H9 (cell line): ENCODE results near the gene DNAH8. TPM values are rescaled to one million over a fixed set of nuclear protein-coding genes. Genes with fewer than 3 reads are reported as not detected.

Experiments used
- DNase-seq: peaks from one replicate; pipeline ENCODE4 v3.0.0-alpha.2; 2017
- H2AFZ ChIP-seq: one replicate; pipeline ENCODE4 v1.6.1; 2013; ENCODE audit warnings: mild to moderate bottlenecking, low read length, control low read depth, moderate library complexity
- H2AK5ac ChIP-seq: 2 replicates; pipeline ENCODE4 v1.6.1; 2013; ENCODE audit warnings: low read length, control low read depth, mixed read lengths; ENCODE audit not compliant: insufficient read length
- H2BK120ac ChIP-seq: one replicate; pipeline ENCODE4 v1.6.1; 2013; ENCODE audit warnings: low read depth, mild to moderate bottlenecking, low read length, control low read depth, inconsistent platforms; ENCODE audit not compliant: poor library complexity, severe bottlenecking
- H2BK12ac ChIP-seq: 2 replicates; pipeline ENCODE4 v1.6.1; 2013; ENCODE audit warnings: low read length, control low read depth, mixed read lengths, low read depth; ENCODE audit not compliant: insufficient read length
- H2BK15ac ChIP-seq: 2 replicates; pipeline ENCODE4 v1.6.1; 2013; ENCODE audit warnings: low read depth, low read length, control low read depth
- H2BK20ac ChIP-seq: one replicate; pipeline ENCODE4 v1.6.1; 2013; ENCODE audit warnings: low read depth, mild to moderate bottlenecking, low read length, control low read depth, inconsistent platforms; ENCODE audit not compliant: poor library complexity, severe bottlenecking
- H2BK5ac ChIP-seq: 2 replicates; pipeline ENCODE4 v1.6.1; 2013; ENCODE audit warnings: low read length, control low read depth, mixed read lengths; ENCODE audit not compliant: insufficient read length
- H3K14ac ChIP-seq: 2 replicates; pipeline ENCODE4 v1.6.1; 2013; ENCODE audit warnings: low read length, control low read depth; ENCODE audit not compliant: insufficient read depth
- H3K18ac ChIP-seq: 2 replicates; pipeline ENCODE4 v1.6.1; 2013; ENCODE audit warnings: low read depth, mild to moderate bottlenecking, mixed read lengths, low read length, control low read depth; ENCODE audit not compliant: insufficient read length
- H3K23ac ChIP-seq: 2 replicates; pipeline ENCODE4 v1.6.1; 2013; ENCODE audit warnings: low read length, control low read depth, mixed read lengths, low read depth; ENCODE audit not compliant: insufficient read length
- H3K23me2 ChIP-seq: 2 replicates; pipeline ENCODE4 v1.6.1; 2013; ENCODE audit warnings: low read depth, mild to moderate bottlenecking, mixed read lengths, low read length, control low read depth; ENCODE audit not compliant: insufficient read length, poor library complexity, severe bottlenecking
- H3K27ac ChIP-seq: 2 replicates; pipeline ENCODE4 v1.5.1; 2013; ENCODE audit warnings: low read length, control low read depth, mixed read lengths, low read depth; ENCODE audit not compliant: insufficient read length
- H3K27me3 ChIP-seq: 2 replicates; pipeline ENCODE4 v1.6.1; 2013; ENCODE audit warnings: low read length, control low read depth, inconsistent platforms; ENCODE audit not compliant: insufficient read depth
- H3K4ac ChIP-seq: 2 replicates; pipeline ENCODE4 v1.6.1; 2013; ENCODE audit warnings: low read depth, mild to moderate bottlenecking, control low read depth, inconsistent platforms, low read length, moderate library complexity
- H3K4me1 ChIP-seq: 2 replicates; pipeline ENCODE4 v1.6.1; 2013; ENCODE audit warnings: low read length, control low read depth, inconsistent platforms; ENCODE audit not compliant: insufficient read depth
- H3K4me2 ChIP-seq: 2 replicates; pipeline ENCODE4 v1.6.1; 2013; ENCODE audit warnings: low read length, control low read depth, mixed read lengths; ENCODE audit not compliant: insufficient read length, insufficient read depth
- H3K56ac ChIP-seq: 2 replicates; pipeline ENCODE4 v1.6.1; 2013; ENCODE audit warnings: low read depth, mild to moderate bottlenecking, mixed read lengths, low read length, control low read depth; ENCODE audit not compliant: insufficient read length
- H3K79me1 ChIP-seq: 2 replicates; pipeline ENCODE4 v1.6.1; 2013; ENCODE audit warnings: low read depth, mild to moderate bottlenecking, moderate library complexity, low read length, control low read depth, inconsistent platforms; ENCODE audit not compliant: insufficient read depth, poor library complexity, severe bottlenecking
- H3K79me2 ChIP-seq: 2 replicates; pipeline ENCODE4 v1.6.1; 2013; ENCODE audit warnings: low read length, control low read depth, inconsistent platforms; ENCODE audit not compliant: insufficient read depth
- H3K9ac ChIP-seq: 2 replicates; pipeline ENCODE4 v1.6.1; 2013; ENCODE audit warnings: low read length, control low read depth, mixed read lengths; ENCODE audit not compliant: insufficient read length; ENCODE audit errors: extremely low read depth
- H3K9me3 ChIP-seq: one replicate; pipeline ENCODE4 v1.6.1; 2013; ENCODE audit warnings: low read depth, low read length, inconsistent platforms; ENCODE audit not compliant: control insufficient read depth
- H3T11ph ChIP-seq: one replicate; pipeline ENCODE4 v1.6.1; 2013; ENCODE audit warnings: mild to moderate bottlenecking, low read length, control low read depth, inconsistent platforms
- H4K20me1 ChIP-seq: one replicate; pipeline ENCODE4 v1.6.1; 2013; ENCODE audit not compliant: control insufficient read depth, insufficient read length, insufficient read depth
- H4K5ac ChIP-seq: 2 replicates; pipeline ENCODE4 v1.6.1; 2013; ENCODE audit warnings: low read depth, mild to moderate bottlenecking, mixed read lengths, low read length, control low read depth; ENCODE audit not compliant: insufficient read length
- H4K8ac ChIP-seq: replicated peaks from 2 replicates; pipeline ENCODE4 v1.6.1; 2013; ENCODE audit warnings: low read length, control low read depth, mixed read lengths, low read depth; ENCODE audit not compliant: insufficient read length
- H4K91ac ChIP-seq: 2 replicates; pipeline ENCODE4 v1.6.1; 2013; ENCODE audit warnings: low read depth, mild to moderate bottlenecking, moderate library complexity, mixed read lengths, low read length, control low read depth; ENCODE audit not compliant: insufficient read length
- H3K27ac Mint-ChIP-seq, 3 experiments: 2 replicates in 2 of 3; 3 replicates in 1 of 3; pipeline ENCODE4 v1.8.0; 2020 to 2021; ENCODE audit warnings: mixed read lengths in 3 of 3, mild to moderate bottlenecking in 1 of 3, moderate library complexity in 1 of 3
- H3K27me3 Mint-ChIP-seq: 2 replicates; pipeline ENCODE4 v1.8.0; 2021; ENCODE audit warnings: low read depth, mild to moderate bottlenecking, moderate library complexity, mixed read lengths
- H3K36me3 Mint-ChIP-seq, 3 experiments: 2 replicates in 2 of 3; 3 replicates in 1 of 3; pipeline ENCODE4 v1.8.0; 2020 to 2021; ENCODE audit warnings: low read depth in 3 of 3, mixed read lengths in 3 of 3; ENCODE audit not compliant: insufficient read depth in 1 of 3
- H3K4me1 Mint-ChIP-seq, 2 experiments: 2 replicates each; pipeline ENCODE4 v1.8.0; 2020; ENCODE audit warnings: mixed read lengths in 2 of 2
- H3K4me3 Mint-ChIP-seq, 2 experiments: 2 replicates in 1 of 2; 3 replicates in 1 of 2; pipeline ENCODE4 v1.8.0; 2020 to 2021; ENCODE audit warnings: mild to moderate bottlenecking in 2 of 2, mixed read lengths in 2 of 2, moderate library complexity in 1 of 2
- H3K9me3 Mint-ChIP-seq, 2 experiments: 2 replicates in 1 of 2; 3 replicates in 1 of 2; pipeline ENCODE4 v1.8.0; 2020; ENCODE audit warnings: mild to moderate bottlenecking in 2 of 2, mixed read lengths in 2 of 2, moderate library complexity in 1 of 2
- WGBS: extraction: QIAGEN DNeasy Blood & Tissue Kit; methylation state at CpG from one replicate; pipeline ENCODE4 v1.1.7; 2013; ENCODE audit warnings: missing lambda C conversion rate, low lambda C conversion rate, mixed read lengths; ENCODE audit not compliant: insufficient read length; ENCODE audit errors: extremely low coverage; 5-methylcytosine and 5-hydroxymethylcytosine counted together
- total RNA-seq: library from RNA; stranded (reverse); gene quantifications from 2 replicates; pipeline ENCODE4 v1.2.1, GENCODE V29; 2021
- TF ChIP-seq, protein P1 (sequence below): fragments of 200-600 bp; sonication (generic); conservative IDR thresholded peaks from 3 replicates; pipeline ENCODE4 v1.8.0; 2021; ENCODE audit warnings: antibody characterized with exemption, mild to moderate bottlenecking

The DNAH8 gene
- total RNA-seq, 1 experiment from 2014 or later: not detected

GRCh38 chr6:39009476-39009875 lies 294.4 kb downstream of the DNAH8 start:
- DNase-seq: no peak
- Histone ChIP-seq H4K5ac (no peak overlapping the region), H3K4me2 (no peak overlapping the region), H3K79me2 (no peaks in the 10 kb centered on the region), H2BK15ac (no peak overlapping the region), H4K20me1 (no peaks in the 10 kb centered on the region), H2BK5ac (no peak overlapping the region), H3K27ac (no peak overlapping the region), H3K9me3 (no peaks in the 10 kb centered on the region), H2BK20ac (no peak overlapping the region), H2AK5ac (no peak overlapping the region), H3K4me1 (no peaks in the 10 kb centered on the region), H3K14ac (no peak overlapping the region), H2AFZ (no peak overlapping the region), H3K56ac (no peak overlapping the region), H4K91ac (no peak overlapping the region), H3K9ac (no peak overlapping the region), H3K27me3 (no peaks in the 10 kb centered on the region), H3K23ac (no peak overlapping the region), H3K4ac (no peak overlapping the region), H3K79me1 (no peaks in the 10 kb centered on the region), H3T11ph (no peak overlapping the region), H3K18ac (no peak overlapping the region), H3K23me2 (no peaks in the 10 kb centered on the region), H2BK12ac (no peak overlapping the region), H4K8ac (no peak overlapping the region), H2BK120ac (no peak overlapping the region)
- no peak overlapping the region for H3K27ac Mint-ChIP-seq
- H3K36me3 Mint-ChIP-seq: no peaks in the 10 kb centered on the region
- TF ChIP-seq, protein P1, sequence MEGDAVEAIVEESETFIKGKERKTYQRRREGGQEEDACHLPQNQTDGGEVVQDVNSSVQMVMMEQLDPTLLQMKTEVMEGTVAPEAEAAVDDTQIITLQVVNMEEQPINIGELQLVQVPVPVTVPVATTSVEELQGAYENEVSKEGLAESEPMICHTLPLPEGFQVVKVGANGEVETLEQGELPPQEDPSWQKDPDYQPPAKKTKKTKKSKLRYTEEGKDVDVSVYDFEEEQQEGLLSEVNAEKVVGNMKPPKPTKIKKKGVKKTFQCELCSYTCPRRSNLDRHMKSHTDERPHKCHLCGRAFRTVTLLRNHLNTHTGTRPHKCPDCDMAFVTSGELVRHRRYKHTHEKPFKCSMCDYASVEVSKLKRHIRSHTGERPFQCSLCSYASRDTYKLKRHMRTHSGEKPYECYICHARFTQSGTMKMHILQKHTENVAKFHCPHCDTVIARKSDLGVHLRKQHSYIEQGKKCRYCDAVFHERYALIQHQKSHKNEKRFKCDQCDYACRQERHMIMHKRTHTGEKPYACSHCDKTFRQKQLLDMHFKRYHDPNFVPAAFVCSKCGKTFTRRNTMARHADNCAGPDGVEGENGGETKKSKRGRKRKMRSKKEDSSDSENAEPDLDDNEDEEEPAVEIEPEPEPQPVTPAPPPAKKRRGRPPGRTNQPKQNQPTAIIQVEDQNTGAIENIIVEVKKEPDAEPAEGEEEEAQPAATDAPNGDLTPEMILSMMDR: no peak
- H3K9me3 Mint-ChIP-seq: no peaks in the 10 kb centered on the region
- no peak overlapping the region for H3K4me3 Mint-ChIP-seq
- H3K4me1 Mint-ChIP-seq: peaks cover 9 to 13% of the 10 kb centered on the region in 2 experiments; a peak in 3 of 4 replicates
- WGBS: no CpG with 5 or more reads among the region's 1 CpG
- peaks cover 36% of the 10 kb centered on the region for H3K27me3 Mint-ChIP-seq
